ENCODE measurements around the gene CBX7. TPM values are rescaled to one million over a fixed set of nuclear protein-coding genes. Genes with fewer than 3 reads are reported as not detected.

Gene CBX7
- total and polyA plus RNA-seq, 9 of the 15 experiments (the other 6 are each of a cell fraction or from before 2014, with no cell fraction given) = 0.04 to 5.2 (median 2.8) TPM

DNA sequence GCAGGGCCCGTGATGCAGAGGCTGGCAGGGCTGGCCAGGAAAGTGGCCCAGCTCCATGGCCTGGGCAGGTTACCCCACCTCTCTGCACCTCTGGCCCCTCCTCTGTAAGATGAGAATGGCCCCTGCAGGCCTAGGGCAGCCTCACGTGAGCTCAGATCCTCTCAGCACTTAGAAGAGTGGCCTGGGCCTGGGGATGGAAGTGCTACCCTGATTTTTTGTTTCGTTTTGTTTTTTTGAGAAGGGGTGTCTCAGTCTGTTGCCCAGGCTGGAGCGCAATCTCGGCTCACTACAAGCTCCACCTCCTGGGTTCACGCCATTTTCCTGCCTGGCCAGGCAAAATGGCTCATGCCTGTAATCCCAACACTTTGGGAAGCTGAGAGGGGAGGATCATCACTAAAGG is 54.5 kb downstream of the CBX7 start:
- Histone ChIP-seq H3K36me3 (ENCODE audit: control insufficient read depth, insufficient read depth, low read length) (no peaks in the 10 kb centered on the region), H3K4me3 (no peak overlapping the region), H2AFZ (ENCODE audit: low read depth, low read length) (no peak overlapping the region), H3K9ac (ENCODE audit: insufficient read depth in 1 of 2, low read depth in 2 of 2, low read length in 2 of 2) (no peak overlapping the region), H3K4me2 (ENCODE audit: insufficient read depth, low read length) (no peak overlapping the region), H3K9me3 (replicated peaks; ENCODE audit: control insufficient read depth, insufficient read depth, low read depth, low read length) (no peaks in the 10 kb centered on the region), H3K27ac (ENCODE audit: extremely low read depth, low read depth, low read length) (no peak overlapping the region), H4K20me1 (replicated peaks; ENCODE audit: control insufficient read depth, insufficient read depth, low read length) (no peaks in the 10 kb centered on the region), H3K27me3 (ENCODE audit: control insufficient read depth in 2 of 2, insufficient read depth in 2 of 2, low read length in 2 of 2) (no peaks in the 10 kb centered on the region), H3K79me2 (ENCODE audit: control insufficient read depth, insufficient read depth, low read length) (no peaks in the 10 kb centered on the region), H3K9me1 (ENCODE audit: control insufficient read depth, insufficient read depth, low read length) (no peaks in the 10 kb centered on the region), H3K4me1 (replicated peaks in 1 of 2; ENCODE audit: control insufficient read depth in 2 of 2, insufficient read depth in 2 of 2, low read length in 2 of 2) (peaks cover 6 to 15% of the 10 kb centered on the region in 2 experiments; a peak in 4 of 5 replicates)
- no TSS peak for BruUV-seq (replicated peaks)
- intact Hi-C loops (cut with micrococcal nuclease) (no loop called here), in situ Hi-C loops (cut with MboI) (no loop called here)
- DNase-seq (ENCODE audit: extremely low read depth in 1 of 4, low spot score in 3 of 4) (no peak), FAIRE-seq (no peak), ATAC-seq (no peak)
- ChIA-PET POLR2A (no interaction called here), CTCF (ENCODE audit: low intra/inter-chr PET ratio) (no interaction called here)
- TF ChIP-seq CBFA2T3 (IDR thresholded peaks at IDR 0.05) (no peak), CREM (IDR thresholded peaks at IDR 0.05; ENCODE audit: low read depth) (no peak), ETV6 (IDR thresholded peaks at IDR 0.05; ENCODE audit: borderline replicate concordance in 1 of 2, low read depth in 2 of 2, low read length in 1 of 2) (no peak), ETV6 (CRISPR knock-in tag; IDR thresholded peaks at IDR 0.05; ENCODE audit: borderline replicate concordance) (no peak), ZNF133 (CRISPR knock-in tag; IDR thresholded peaks at IDR 0.05) (no peak), NFATC3 (IDR thresholded peaks at IDR 0.05) (no peak), RNF2 (IDR thresholded peaks at IDR 0.05) (no peak), TAF1 (IDR thresholded peaks at IDR 0.05; ENCODE audit: control insufficient read depth, extremely low read depth, insufficient read depth, low read length, severe bottlenecking) (no peak), ERF (CRISPR knock-in tag; IDR thresholded peaks at IDR 0.05) (no peak), BCOR (IDR thresholded peaks at IDR 0.05) (no peak), ZNF121 (CRISPR knock-in tag; conservative IDR thresholded peaks at IDR 0.05) (no peak), ZNF507 (tag; conservative IDR thresholded peaks at IDR 0.05) (no peak), EWSR1 (IDR thresholded peaks at IDR 0.05; ENCODE audit: borderline replicate concordance, low read depth, partially characterized antibody) (no peak)
- TF ChIP-seq, protein P1, sequence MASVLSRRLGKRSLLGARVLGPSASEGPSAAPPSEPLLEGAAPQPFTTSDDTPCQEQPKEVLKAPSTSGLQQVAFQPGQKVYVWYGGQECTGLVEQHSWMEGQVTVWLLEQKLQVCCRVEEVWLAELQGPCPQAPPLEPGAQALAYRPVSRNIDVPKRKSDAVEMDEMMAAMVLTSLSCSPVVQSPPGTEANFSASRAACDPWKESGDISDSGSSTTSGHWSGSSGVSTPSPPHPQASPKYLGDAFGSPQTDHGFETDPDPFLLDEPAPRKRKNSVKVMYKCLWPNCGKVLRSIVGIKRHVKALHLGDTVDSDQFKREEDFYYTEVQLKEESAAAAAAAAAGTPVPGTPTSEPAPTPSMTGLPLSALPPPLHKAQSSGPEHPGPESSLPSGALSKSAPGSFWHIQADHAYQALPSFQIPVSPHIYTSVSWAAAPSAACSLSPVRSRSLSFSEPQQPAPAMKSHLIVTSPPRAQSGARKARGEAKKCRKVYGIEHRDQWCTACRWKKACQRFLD (CRISPR knock-in tag; IDR thresholded peaks at IDR 0.05) = no peak
- TF ChIP-seq, protein P2, sequence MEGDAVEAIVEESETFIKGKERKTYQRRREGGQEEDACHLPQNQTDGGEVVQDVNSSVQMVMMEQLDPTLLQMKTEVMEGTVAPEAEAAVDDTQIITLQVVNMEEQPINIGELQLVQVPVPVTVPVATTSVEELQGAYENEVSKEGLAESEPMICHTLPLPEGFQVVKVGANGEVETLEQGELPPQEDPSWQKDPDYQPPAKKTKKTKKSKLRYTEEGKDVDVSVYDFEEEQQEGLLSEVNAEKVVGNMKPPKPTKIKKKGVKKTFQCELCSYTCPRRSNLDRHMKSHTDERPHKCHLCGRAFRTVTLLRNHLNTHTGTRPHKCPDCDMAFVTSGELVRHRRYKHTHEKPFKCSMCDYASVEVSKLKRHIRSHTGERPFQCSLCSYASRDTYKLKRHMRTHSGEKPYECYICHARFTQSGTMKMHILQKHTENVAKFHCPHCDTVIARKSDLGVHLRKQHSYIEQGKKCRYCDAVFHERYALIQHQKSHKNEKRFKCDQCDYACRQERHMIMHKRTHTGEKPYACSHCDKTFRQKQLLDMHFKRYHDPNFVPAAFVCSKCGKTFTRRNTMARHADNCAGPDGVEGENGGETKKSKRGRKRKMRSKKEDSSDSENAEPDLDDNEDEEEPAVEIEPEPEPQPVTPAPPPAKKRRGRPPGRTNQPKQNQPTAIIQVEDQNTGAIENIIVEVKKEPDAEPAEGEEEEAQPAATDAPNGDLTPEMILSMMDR (IDR thresholded peaks at IDR 0.05 in 2 of 3, conservative IDR thresholded peaks at IDR 0.05 in 1 of 3; ENCODE audit: insufficient read depth in 2 of 3, low read depth in 1 of 3, low read length in 3 of 3) = no peak
- 45% methylated on average over 5 of the region's 6 CpGs for WGBS (ENCODE audit: insufficient coverage, low coverage, missing lambda C conversion rate)

Measured in K562 (cell line).